ENCODE results near the gene ARHGAP6.
A peak's percentile ranks its signal among the peaks of the same experiment; 100 is the strongest.

ARHGAP6 gene

GRCh38 chrX:11355259-11355909, 310.3 kb downstream of the ARHGAP6 start:
- DNase-seq: no peak
- in situ Hi-C loops (cut with HindIII; ENCODE audit: low pct_ligation_motif_present, low pct_unique_long_range_greater_than_20kb, low sequenced_read_pairs): no loop called here

DNA sequence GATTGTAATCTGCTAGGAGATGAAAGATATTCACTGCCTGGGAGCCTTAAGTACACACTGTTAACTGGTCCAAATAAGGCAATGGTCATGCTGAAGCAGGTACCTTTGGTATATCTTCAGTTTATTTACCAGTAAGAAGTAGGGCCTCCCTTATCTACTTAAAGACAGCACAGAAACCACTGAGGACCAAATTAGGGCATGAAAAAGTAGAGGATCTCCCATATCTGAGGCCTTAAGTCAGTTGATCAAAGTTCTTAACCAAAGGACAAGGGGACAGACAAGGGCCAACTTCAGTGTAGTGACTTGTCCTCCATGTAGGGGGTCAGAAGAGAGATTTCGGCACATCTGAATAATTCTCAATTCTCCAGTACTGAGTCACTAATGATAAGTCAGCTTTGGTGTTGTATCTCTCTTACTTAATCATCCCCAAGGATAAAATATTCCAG, 313.4 kb downstream of the ARHGAP6 start:
- in situ Hi-C loops (cut with HindIII; ENCODE audit: low pct_ligation_motif_present, low pct_unique_long_range_greater_than_20kb, low sequenced_read_pairs): no loop called here
- no peak for DNase-seq

DNA sequence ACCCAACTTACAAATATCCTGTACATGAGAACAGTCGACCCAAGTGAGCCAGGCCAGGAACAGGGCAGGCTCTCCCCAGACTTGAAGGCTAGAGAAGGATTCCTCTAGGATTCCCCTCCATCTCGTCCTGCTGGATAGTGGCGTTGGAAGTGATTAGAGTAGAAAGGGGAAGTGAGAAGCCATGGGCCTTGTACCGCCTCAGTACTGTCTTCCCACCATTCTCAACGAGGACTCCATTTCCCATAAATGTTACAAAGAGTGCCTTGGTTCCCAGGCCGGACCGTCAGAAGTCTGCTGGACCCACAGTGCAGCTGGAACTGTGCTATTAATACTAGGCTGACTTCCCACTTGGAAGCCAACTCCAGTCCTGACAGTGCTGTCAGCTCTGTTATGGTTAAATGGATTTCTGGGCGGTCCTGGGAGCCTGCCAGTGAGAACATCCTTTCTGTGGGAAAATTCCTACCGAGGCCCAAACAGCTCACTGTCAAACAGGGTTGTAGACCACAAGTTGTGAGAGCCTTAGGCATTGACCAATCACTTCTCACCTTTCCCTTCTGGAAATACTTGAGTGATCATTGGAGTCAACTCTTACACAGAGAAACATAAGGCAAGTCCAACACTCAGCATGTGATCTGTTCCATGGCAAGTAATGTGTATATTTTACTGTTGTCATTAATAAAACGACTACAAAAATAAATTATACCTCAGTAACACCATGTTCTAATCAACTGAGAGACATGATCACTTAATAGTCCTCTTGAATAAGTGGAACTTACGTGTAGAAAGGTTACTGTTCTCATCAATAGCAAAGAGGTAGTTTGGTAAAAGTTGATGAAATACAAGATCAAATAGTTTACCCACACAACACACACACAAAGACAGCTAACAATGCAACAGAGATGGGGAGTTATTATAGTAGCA, 314.1 kb downstream of the ARHGAP6 start:
- no peak for DNase-seq
- in situ Hi-C loops (cut with HindIII; ENCODE audit: low pct_ligation_motif_present, low pct_unique_long_range_greater_than_20kb, low sequenced_read_pairs): no loop called here

DNA sequence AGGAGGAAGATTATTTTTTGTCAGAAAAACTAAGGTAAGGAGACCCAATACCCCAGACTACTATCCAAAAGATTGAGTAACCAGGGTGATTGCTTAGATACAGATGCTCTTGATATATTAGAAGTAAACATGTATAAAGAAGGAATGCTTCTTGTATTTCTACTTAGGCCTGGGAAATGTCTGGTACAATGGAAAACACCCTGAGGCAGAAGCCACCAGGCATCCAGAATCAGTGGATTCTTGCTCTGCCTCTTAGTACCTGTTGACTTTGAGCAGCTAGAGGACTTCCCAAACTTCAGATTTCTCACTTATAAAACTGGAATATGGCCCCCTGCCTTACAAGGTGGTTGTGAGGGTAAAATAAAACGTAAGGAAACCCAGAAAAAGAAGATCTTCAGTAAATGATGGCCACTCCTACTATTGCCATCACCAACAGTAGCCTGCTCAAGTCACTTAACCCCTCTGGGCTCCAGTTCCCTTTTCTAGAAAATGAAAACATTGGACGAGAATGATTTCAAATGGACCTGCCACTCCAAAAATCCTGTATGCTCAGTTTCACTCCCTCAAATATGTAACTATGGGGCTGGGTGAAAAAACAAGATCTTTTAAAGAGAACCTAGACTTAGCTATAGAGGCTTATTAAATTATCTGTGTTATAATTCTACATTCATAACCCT, 315.9 kb downstream of the ARHGAP6 start:
- no peak for DNase-seq
- in situ Hi-C loops (cut with HindIII; ENCODE audit: low pct_ligation_motif_present, low pct_unique_long_range_greater_than_20kb, low sequenced_read_pairs): no loop called here

- DNase-seq: no peak
- in situ Hi-C loops (cut with HindIII; ENCODE audit: low pct_ligation_motif_present, low pct_unique_long_range_greater_than_20kb, low sequenced_read_pairs): no loop called here
Measured at GRCh38 chrX:11349020-11349419, 316.7 kb downstream of the ARHGAP6 start.

- no peak for DNase-seq
- in situ Hi-C loops (cut with HindIII; ENCODE audit: low pct_ligation_motif_present, low pct_unique_long_range_greater_than_20kb, low sequenced_read_pairs): no loop called here
Measured at GRCh38 chrX:11347300-11347699, 318.4 kb downstream of the ARHGAP6 start.

DNA sequence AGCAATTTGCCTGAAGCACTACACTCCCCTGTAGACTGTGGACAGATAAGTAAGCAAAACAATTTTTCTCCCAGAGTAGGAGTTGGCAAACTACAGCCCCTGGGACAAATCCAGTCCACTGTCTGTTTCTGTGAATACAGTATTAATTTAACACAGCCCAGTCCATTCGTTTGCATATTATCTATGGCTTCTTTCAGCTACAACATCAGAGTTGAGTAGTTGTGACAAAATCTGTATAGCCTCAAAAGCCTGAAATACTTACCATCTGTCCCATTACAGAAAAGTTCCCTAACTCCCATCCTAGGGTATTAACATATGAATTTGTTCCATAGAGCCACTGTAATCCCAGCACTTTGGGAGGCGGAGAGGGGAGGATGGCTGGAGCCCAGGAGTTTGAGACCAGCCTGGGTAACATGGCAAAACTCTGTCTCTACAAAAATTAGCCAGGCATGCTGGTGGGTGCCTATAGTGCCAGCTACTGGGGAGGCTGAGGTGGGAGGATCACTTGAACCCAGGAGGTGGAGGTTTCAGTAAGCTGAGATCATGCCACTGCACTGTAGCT, 319.5 kb downstream of the ARHGAP6 start:
- in situ Hi-C loops (cut with HindIII; ENCODE audit: low pct_ligation_motif_present, low pct_unique_long_range_greater_than_20kb, low sequenced_read_pairs): no loop called here
- DNase-seq: no peak

DNA sequence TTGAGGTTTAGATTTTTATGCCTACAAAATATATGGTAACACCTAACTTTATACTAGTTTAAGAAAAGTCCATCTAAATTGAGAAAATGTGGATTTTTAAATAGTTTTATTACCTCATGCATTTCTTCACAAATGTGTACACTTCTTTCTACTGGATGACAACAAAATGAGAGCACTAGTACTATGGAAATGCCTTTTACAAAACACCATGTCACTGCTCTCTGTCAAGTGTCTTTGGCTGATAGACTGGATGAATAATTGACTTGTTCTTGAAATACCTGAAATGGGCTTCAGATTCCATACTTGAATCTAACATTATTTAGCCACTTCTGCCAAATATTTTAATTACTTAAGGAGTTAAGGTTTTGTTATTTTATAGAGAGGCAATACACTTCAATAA, 323.0 kb downstream of the ARHGAP6 start:
- DNase-seq: no peak
- in situ Hi-C loops (cut with HindIII; ENCODE audit: low pct_ligation_motif_present, low pct_unique_long_range_greater_than_20kb, low sequenced_read_pairs): no loop called here

DNA sequence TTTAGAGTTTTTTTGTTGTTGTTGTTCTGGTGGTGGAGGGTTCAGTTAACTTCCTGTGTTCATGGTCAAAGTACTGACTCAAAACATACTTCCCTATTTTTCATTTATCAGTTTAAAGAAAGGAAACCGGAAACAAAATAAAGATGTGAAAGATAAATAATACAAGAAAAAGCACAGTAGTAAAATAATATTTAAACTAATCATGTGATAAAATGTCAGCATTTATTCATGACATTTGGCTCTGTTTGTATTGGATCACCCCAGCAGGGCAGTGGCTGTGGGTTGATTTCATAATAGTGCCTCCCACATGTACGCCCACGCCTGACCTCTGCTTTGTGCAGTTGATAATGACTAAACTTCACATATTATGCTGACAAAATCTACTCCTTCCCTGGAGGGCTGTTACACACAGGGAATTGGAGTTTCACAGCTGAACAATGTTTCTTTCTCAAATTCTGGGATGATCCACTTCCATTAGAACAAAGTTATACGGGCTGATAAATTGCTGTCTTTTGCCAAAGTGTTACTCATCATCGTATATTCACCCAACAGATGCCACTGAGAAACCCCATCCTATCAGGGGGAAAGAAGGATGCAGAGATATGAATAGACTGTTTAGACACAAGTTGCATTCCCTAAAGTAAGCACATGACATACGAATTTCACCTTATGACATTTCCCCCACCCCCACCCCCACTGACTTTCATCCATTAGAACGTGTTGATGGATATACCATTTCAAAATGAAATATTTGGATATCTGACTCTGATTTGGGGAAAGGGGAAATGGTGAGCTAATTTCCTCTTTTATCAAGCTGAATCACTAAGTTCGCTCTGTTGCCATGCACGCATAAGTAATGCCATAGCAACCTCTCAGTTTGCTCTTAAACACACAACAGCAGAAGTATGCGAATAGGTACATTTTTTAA, 324.2 kb downstream of the ARHGAP6 start:
- DNase-seq: peak; percentile 19
- in situ Hi-C loops (cut with HindIII; ENCODE audit: low pct_ligation_motif_present, low pct_unique_long_range_greater_than_20kb, low sequenced_read_pairs): no loop called here

GRCh38 chrX:11337292-11338009, 328.3 kb downstream of the ARHGAP6 start:
- no peak for DNase-seq
- in situ Hi-C loops (cut with HindIII; ENCODE audit: low pct_ligation_motif_present, low pct_unique_long_range_greater_than_20kb, low sequenced_read_pairs): no loop called here

DNA sequence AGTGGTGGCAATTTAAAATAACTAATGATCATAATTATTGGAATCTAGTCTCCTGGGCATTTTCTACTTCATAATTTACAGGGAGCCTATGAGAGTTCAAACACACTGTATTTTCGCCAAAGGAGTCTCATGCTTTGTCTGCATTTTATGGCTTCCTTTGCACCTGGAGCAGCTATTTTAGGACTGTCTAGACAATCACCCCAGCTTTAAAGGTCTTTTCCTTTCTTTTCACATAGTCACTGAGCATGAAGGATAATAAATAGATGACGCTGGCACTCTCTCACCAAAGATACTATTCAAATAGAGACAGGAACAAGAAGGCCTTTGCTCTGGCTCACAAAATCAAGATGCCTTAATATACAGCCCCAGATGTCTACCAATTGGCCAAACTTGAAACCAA, 329.5 kb downstream of the ARHGAP6 start:
- DNase-seq: no peak

DNA sequence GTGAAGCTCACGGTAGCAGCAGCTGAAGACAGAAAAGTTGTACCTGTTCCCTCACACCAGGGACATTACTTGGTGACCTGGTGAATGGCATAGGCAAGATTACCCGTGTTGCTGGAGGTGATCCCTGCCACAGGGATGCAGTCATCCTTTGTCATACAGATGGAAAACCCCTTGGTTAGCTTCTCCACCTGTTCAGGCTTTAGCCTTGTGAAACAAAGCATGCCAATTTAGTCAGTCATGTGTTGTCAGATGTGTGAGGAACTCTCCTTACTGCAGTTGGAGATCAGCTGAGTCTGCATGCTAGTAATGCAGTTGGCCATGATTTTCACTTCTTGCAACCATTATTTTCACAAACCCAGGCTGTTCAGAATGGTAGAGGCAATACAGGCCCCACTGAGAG, 331.6 kb downstream of the ARHGAP6 start:
- in situ Hi-C loops (cut with HindIII; ENCODE audit: low pct_ligation_motif_present, low pct_unique_long_range_greater_than_20kb, low sequenced_read_pairs): no loop called here
- no peak for DNase-seq

More for the DNA sequence above, 329.5 kb downstream of the ARHGAP6 start:
- in situ Hi-C loops (cut with HindIII; ENCODE audit: low pct_ligation_motif_present, low pct_unique_long_range_greater_than_20kb, low sequenced_read_pairs): no loop called here

DNA sequence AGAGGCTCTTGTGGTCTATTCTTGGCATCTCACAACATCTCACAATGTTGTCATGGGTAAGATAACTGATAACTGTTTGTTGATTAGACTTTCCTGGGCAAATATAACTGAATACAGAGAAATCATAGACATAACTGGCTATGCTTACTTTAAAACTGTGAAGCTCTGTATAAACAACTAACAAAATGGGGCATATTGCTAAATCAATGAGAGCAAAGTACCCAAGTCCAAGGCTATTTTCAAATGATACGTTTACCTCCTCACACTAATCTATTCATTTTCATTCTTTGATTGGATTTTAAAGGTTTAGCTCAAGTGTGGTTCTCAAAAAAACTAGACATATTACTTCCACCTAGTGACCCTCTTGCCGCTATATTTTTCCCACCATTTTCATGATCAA, 333.9 kb downstream of the ARHGAP6 start:
- DNase-seq: no peak
- in situ Hi-C loops (cut with HindIII; ENCODE audit: low pct_ligation_motif_present, low pct_unique_long_range_greater_than_20kb, low sequenced_read_pairs): no loop called here

DNA sequence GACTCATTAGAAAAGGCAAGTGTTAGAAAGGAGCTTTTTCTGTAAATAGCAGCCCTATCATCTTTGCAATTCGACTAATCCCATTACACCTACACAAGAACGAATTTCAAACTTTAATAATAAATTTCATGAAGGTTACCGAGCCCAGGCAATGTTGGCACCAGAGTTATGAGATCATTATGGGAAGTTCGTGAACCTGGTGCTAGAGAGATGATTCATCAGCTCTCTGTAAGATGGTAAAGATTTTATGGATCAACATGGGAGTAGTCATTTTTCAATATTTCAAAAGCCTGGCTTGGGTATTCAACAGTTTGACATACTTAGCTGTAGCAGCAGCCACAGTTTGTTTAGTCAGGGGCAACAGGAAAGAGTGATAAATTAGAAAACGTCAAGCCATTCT, 336.7 kb downstream of the ARHGAP6 start:
- in situ Hi-C loops (cut with HindIII; ENCODE audit: low pct_ligation_motif_present, low pct_unique_long_range_greater_than_20kb, low sequenced_read_pairs): no loop called here

GRCh38 chrX:11328134-11328533, 337.6 kb downstream of the ARHGAP6 start:
- DNase-seq: no peak
- in situ Hi-C loops (cut with HindIII; ENCODE audit: low pct_ligation_motif_present, low pct_unique_long_range_greater_than_20kb, low sequenced_read_pairs): no loop called here

More for the DNA sequence above, 336.7 kb downstream of the ARHGAP6 start:
- no peak for DNase-seq

DNA sequence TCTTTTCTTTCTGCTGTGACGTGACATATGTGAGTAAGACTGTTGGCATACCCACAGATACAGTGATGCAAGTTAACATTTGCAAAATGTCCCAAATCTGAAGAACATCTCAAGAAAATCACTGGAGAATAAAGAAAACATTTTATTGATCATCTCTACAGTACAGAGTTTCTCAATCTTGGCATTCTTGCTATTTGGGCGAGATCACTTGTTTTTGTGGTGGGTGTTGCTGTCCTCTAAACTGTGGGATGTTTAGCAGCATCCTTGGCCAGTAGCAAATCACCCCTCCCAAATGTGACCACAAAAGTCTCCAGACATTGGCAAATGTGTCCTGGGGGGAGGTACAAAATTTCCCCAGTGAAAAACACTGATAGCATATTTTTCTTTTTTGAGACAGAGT, 343.7 kb downstream of the ARHGAP6 start:
- no peak for DNase-seq
- in situ Hi-C loops (cut with HindIII; ENCODE audit: low pct_ligation_motif_present, low pct_unique_long_range_greater_than_20kb, low sequenced_read_pairs): no loop called here

GRCh38 chrX:11319806-11320520, 345.8 kb downstream of the ARHGAP6 start:
- DNase-seq: no peak
- in situ Hi-C loops (cut with HindIII; ENCODE audit: low pct_ligation_motif_present, low pct_unique_long_range_greater_than_20kb, low sequenced_read_pairs): no loop called here

All from ACHN (cell line).